SK-N-SH (cell line): Measurements from ENCODE around the gene TMPRSS11E. TPM values are rescaled to one million over a fixed set of nuclear protein-coding genes. Genes with fewer than 3 reads are reported as not detected.

Source experiments
- CTCF ChIA-PET: fragments of 300-600, 350-600 bp; formaldehyde crosslinking; extraction: SDS; loops from one replicate; lab custom pipeline; 2021; lab: Yijun Ruan, JAX
- POLR2A ChIA-PET: fragments of 350-600 bp; sonication (Branson Sonifier 250); formaldehyde crosslinking; extraction: SDS; loops from one replicate; lab custom pipeline; 2020; ENCODE audit warnings: antibody characterized with exemption, inconsistent platforms; lab: Yijun Ruan, JAX
- DNase-seq: peaks from one replicate; pipeline ENCODE4 v3.0.0; 2012
- H2AFZ ChIP-seq: fragments of 200-600 bp; sonication (generic); 2 replicates; pipeline ENCODE4 v1.8.1; 2016; ENCODE audit warnings: antibody characterized with exemption, mild to moderate bottlenecking, low read depth
- H3F3A ChIP-seq: fragments of 200-600 bp; sonication (generic); replicated peaks from 2 replicates; pipeline ENCODE3; 2016; ENCODE audit warnings: antibody characterized with exemption, mild to moderate bottlenecking; ENCODE audit not compliant: insufficient read depth
- H3K27ac ChIP-seq, 2 experiments: fragments of 200-500 bp in 1 of 2; fragments of 200-600 bp in 1 of 2; sonication (Bioruptor generic) in 1 of 2; sonication (generic), shearing (Covaris generic) in 1 of 2; 2 replicates each; pipeline versions ENCODE4 v1.5.1 to v1.6.1; 2014 to 2016; ENCODE audit warnings: low read depth in 2 of 2, inconsistent platforms in 1 of 2, low read length in 1 of 2, mild to moderate bottlenecking in 1 of 2, mixed read lengths in 1 of 2
- H3K27me3 ChIP-seq: fragments of 200-600 bp; sonication (generic), shearing (Covaris generic); 2 replicates; pipeline ENCODE4 v1.6.1; 2016; ENCODE audit warnings: mixed run types; ENCODE audit not compliant: insufficient read depth
- H3K36me3 ChIP-seq, 2 experiments: fragments of 200-500 bp in 1 of 2; fragments of 200-600 bp in 1 of 2; sonication (Bioruptor generic) in 1 of 2; sonication (generic) in 1 of 2; replicated peaks in 1 of 2; 2 replicates each; pipeline versions ENCODE3 to v1.5.1; 2014 to 2016; ENCODE audit warnings: low read length in 1 of 2, mild to moderate bottlenecking in 1 of 2; ENCODE audit not compliant: insufficient read depth in 2 of 2, control insufficient read depth in 1 of 2
- H3K4me1 ChIP-seq, 2 experiments: fragments of 200-500 bp in 1 of 2; fragments of 200-600 bp in 1 of 2; sonication (Bioruptor generic) in 1 of 2; sonication (generic), shearing (Covaris generic) in 1 of 2; 2 replicates each; pipeline versions ENCODE4 v1.5.1 to v1.6.1; 2014 to 2016; ENCODE audit warnings: low read depth in 1 of 2, low read length in 1 of 2, mixed run types in 1 of 2; ENCODE audit not compliant: insufficient read depth in 2 of 2, control insufficient read depth in 1 of 2
- H3K4me2 ChIP-seq: fragments of 200-600 bp; sonication (generic), shearing (Covaris generic); 2 replicates; pipeline ENCODE4 v1.6.1; 2017; ENCODE audit warnings: mixed run types
- H3K4me3 ChIP-seq, 2 experiments: fragments of 200-500 bp in 1 of 2; fragments of 200-600 bp in 1 of 2; sonication (Bioruptor generic) in 1 of 2; sonication (generic), shearing (Covaris generic) in 1 of 2; 2 replicates each; pipeline versions ENCODE4 v1.5.1 to v1.8.1; 2014 to 2016; ENCODE audit warnings: low read depth in 2 of 2, inconsistent platforms in 1 of 2, low read length in 1 of 2, mild to moderate bottlenecking in 1 of 2, mixed read lengths in 1 of 2, moderate library complexity in 1 of 2
- H3K79me2 ChIP-seq: fragments of 200-600 bp; sonication (generic); 2 replicates; pipeline ENCODE4 v1.8.1; 2017; ENCODE audit warnings: mild to moderate bottlenecking; ENCODE audit not compliant: insufficient read depth
- H3K9ac ChIP-seq: fragments of 200-600 bp; sonication (generic); 2 replicates; pipeline ENCODE4 v1.6.1; 2017; ENCODE audit warnings: mixed run types
- H3K9me2 ChIP-seq: fragments of 200-600 bp; sonication (generic); 2 replicates; pipeline ENCODE4 v1.6.1; 2017; ENCODE audit warnings: mixed run types
- H3K9me3 ChIP-seq: fragments of 200-600 bp; sonication (generic); 2 replicates; pipeline ENCODE4 v1.6.1; 2017; ENCODE audit warnings: mixed run types, mild to moderate bottlenecking, moderate library complexity
- H4K20me1 ChIP-seq: fragments of 200-600 bp; sonication (generic); 2 replicates; pipeline ENCODE4 v1.6.1; 2017; ENCODE audit warnings: mild to moderate bottlenecking, mixed run types; ENCODE audit not compliant: insufficient read depth
- ELF1 ChIP-seq: IDR thresholded peaks from 2 replicates; pipeline ENCODE4 v1.4.0; 2012
- EP300 ChIP-seq, 2 experiments: IDR thresholded peaks; 2 replicates each; pipeline versions ENCODE4 v1.4.0 to v1.6.1; 2012; ENCODE audit warnings: borderline replicate concordance in 1 of 2, low read depth in 1 of 2, low read length in 1 of 2
- EZH2phosphoT487 ChIP-seq: fragments of 200-600 bp; sonication (generic); IDR thresholded peaks from 2 replicates; pipeline ENCODE4 v1.6.1; 2017; ENCODE audit warnings: low read depth, mixed run types, mild to moderate bottlenecking, antibody characterized with exemption, moderate library complexity, borderline replicate concordance
- FOXJ3 ChIP-seq: sonication (generic); formaldehyde crosslinking; IDR thresholded peaks from 2 replicates; pipeline ENCODE4 v1.5.1; 2020; ENCODE audit warnings: mild to moderate bottlenecking, missing genetic modification reagents
- GABPA ChIP-seq: IDR thresholded peaks from 2 replicates; pipeline ENCODE4 v1.4.0; 2012; ENCODE audit warnings: low read depth, mild to moderate bottlenecking
- IRF3 ChIP-seq: fragments of 150-350 bp; IDR thresholded peaks from 2 replicates; pipeline ENCODE4 v1.6.1; 2016; ENCODE audit warnings: mild to moderate bottlenecking, low read depth, low read length
- NFIC ChIP-seq: IDR thresholded peaks from 2 replicates; pipeline ENCODE4 v1.4.0; 2012; ENCODE audit warnings: borderline replicate concordance
- PBX3 ChIP-seq: IDR thresholded peaks from 2 replicates; pipeline ENCODE4; 2012
- POLR2AphosphoS5 ChIP-seq: IDR thresholded peaks from 2 replicates; pipeline ENCODE4 v1.6.1; 2012; ENCODE audit warnings: low read depth, low read length
- RCOR1 ChIP-seq: fragments of 150-350 bp; IDR thresholded peaks from 2 replicates; pipeline ENCODE4 v1.6.1; 2017; ENCODE audit warnings: antibody characterized with exemption, low read length
- REST ChIP-seq: IDR thresholded peaks from 2 replicates; pipeline ENCODE4 v1.6.1; 2012; ENCODE audit warnings: mild to moderate bottlenecking, low read depth, low read length, moderate library complexity
- RFX5 ChIP-seq: IDR thresholded peaks from 2 replicates; pipeline ENCODE4 v1.6.1; 2012; ENCODE audit warnings: mild to moderate bottlenecking, improper control_type of control experiment, low read length
- SIN3A ChIP-seq: IDR thresholded peaks from 2 replicates; pipeline ENCODE4 v1.6.1; 2012; ENCODE audit warnings: low read depth, mild to moderate bottlenecking, low read length, moderate library complexity, borderline replicate concordance
- TCF12 ChIP-seq: IDR thresholded peaks from 2 replicates; pipeline ENCODE4 v1.4.0; 2012
- TEAD4 ChIP-seq: IDR thresholded peaks from 2 replicates; pipeline ENCODE4 v1.4.0; 2012; ENCODE audit warnings: mild to moderate bottlenecking, borderline replicate concordance; ENCODE audit not compliant: insufficient read depth
- YY1 ChIP-seq: IDR thresholded peaks from 2 replicates; pipeline ENCODE4 v1.4.0; 2012; ENCODE audit warnings: low read depth, mild to moderate bottlenecking
- WGBS: methylation state at CpG from one replicate; pipeline ENCODE4 v1.1.6; 2017; ENCODE audit warnings: low lambda C conversion rate; 5-methylcytosine and 5-hydroxymethylcytosine counted together
- polyA plus RNA-seq, 3 experiments: library from polyadenylated mRNA; depleted of rRNA; stranded (reverse); fragments of >200 nt; gene quantifications; 2 replicates each; pipeline ENCODE4 v1.2.3, GENCODE V29; 2012
- TF ChIP-seq, protein P1 (sequence below): IDR thresholded peaks from 2 replicates; pipeline ENCODE4 v1.4.0; 2012; ENCODE audit warnings: low read depth, borderline replicate concordance

Gene TMPRSS11E
- polyA plus RNA-seq, 1 of the 3 experiments (the other 2 are of a cell fraction), result not detected

DNA sequence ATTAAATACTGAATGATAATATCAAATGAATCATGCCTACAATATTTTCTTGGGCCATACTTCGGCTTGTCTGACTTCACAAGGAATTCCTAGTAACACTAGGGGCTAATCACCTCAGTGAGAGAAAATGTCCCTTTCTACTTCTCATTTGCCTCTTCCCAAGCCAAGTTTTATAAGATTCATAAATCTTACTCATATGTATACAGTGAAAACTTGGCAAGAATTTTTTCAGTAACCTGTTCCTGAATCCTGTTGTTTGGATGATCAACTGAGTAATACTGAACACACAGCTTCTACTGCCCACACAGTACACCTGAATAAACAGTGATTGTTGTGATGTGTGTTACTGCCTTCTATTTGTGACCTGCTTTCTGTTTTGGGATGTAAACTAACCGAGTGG, 16.5 kb downstream of the TMPRSS11E start (continued):
- TF ChIP-seq RFX5 (no peak), PBX3 (no peak), GABPA (no peak), POLR2AphosphoS5 (no peak), FOXJ3 (CRISPR knock-in tag) (no peak), SIN3A (no peak), RCOR1 (no peak), EP300 (IDR thresholded peaks at IDR 0.05; ENCODE audit: borderline replicate concordance in 1 of 2, low read depth in 1 of 2, low read length in 1 of 2) (no peak), NFIC (no peak), TCF12 (no peak)
- TF ChIP-seq, protein P1, sequence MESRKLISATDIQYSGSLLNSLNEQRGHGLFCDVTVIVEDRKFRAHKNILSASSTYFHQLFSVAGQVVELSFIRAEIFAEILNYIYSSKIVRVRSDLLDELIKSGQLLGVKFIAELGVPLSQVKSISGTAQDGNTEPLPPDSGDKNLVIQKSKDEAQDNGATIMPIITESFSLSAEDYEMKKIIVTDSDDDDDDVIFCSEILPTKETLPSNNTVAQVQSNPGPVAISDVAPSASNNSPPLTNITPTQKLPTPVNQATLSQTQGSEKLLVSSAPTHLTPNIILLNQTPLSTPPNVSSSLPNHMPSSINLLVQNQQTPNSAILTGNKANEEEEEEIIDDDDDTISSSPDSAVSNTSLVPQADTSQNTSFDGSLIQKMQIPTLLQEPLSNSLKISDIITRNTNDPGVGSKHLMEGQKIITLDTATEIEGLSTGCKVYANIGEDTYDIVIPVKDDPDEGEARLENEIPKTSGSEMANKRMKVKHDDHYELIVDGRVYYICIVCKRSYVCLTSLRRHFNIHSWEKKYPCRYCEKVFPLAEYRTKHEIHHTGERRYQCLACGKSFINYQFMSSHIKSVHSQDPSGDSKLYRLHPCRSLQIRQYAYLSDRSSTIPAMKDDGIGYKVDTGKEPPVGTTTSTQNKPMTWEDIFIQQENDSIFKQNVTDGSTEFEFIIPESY, result no peak

DNA sequence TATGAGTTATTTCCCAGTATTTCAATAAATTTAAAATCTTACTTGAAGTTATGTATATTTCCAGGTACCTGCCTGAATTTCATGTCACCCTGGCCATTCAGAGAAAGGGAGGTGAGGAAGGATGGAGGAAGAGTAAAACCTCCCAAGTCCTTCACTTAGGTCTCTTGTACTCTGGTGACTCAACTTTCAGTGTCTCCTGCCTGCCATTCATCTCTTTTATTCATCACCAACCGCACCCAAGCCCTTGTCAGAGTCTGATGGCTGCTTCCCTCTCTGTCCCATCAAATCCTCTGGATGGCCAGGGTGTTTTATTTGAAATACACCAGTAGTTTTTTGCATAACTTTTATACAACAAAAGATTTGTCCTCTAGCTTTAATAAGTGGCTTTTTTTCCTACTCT, 17.8 kb downstream of the TMPRSS11E start:
- Histone ChIP-seq H3K4me1 (no peaks in the 10 kb centered on the region), H3F3A (no peaks in the 10 kb centered on the region), H3K4me3 (no peak overlapping the region), H3K9me3 (no peaks in the 10 kb centered on the region), H3K36me3 (no peaks in the 10 kb centered on the region), H3K79me2 (no peaks in the 10 kb centered on the region), H3K27me3 (peaks cover 3% of the 10 kb centered on the region; the same call in 1 of the 2 replicates), H3K27ac (no peak overlapping the region), H2AFZ (no peak overlapping the region), H3K9ac (no peak overlapping the region), H4K20me1 (no peaks in the 10 kb centered on the region), H3K4me2 (no peak overlapping the region), H3K9me2 (no peaks in the 10 kb centered on the region)
- POLR2A ChIA-PET, result no interaction called here
- TF ChIP-seq YY1, result no peak
- TF ChIP-seq NFIC, result no peak
- TF ChIP-seq EZH2phosphoT487, result no peak
- no peak for TF ChIP-seq TCF12
- no peak for TF ChIP-seq REST
- no peak for TF ChIP-seq RFX5
- TF ChIP-seq IRF3, result no peak
- no peak for TF ChIP-seq FOXJ3 (CRISPR knock-in tag)
- TF ChIP-seq ELF1, result no peak
- no peak for TF ChIP-seq TEAD4
- CTCF ChIA-PET, result no interaction called here
- WGBS, result 5% methylated on average over 1 of the region's 1 CpG
- DNase-seq, result no peak
